NCI-H460 (cell line): ENCODE results near the gene TXN2. TPM values are rescaled to one million over a fixed set of nuclear protein-coding genes. Genes with fewer than 3 reads are reported as not detected.

Experiments
- DNase-seq: peaks from one replicate; pipeline ENCODE4 v3.0.0-alpha.2; 2016; ENCODE audit warnings: low read depth; ENCODE audit errors: extremely low read depth
- total RNA-seq: library from RNA; depleted of rRNA; stranded (reverse); fragments of >200 nt; shearing (Covaris generic); gene quantifications from 2 replicates; pipeline ENCODE4 v1.2.3, GENCODE V29; 2014

The TXN2 gene
- total RNA-seq, 1 experiment from 2014 or later = 29.9 TPM

DNA sequence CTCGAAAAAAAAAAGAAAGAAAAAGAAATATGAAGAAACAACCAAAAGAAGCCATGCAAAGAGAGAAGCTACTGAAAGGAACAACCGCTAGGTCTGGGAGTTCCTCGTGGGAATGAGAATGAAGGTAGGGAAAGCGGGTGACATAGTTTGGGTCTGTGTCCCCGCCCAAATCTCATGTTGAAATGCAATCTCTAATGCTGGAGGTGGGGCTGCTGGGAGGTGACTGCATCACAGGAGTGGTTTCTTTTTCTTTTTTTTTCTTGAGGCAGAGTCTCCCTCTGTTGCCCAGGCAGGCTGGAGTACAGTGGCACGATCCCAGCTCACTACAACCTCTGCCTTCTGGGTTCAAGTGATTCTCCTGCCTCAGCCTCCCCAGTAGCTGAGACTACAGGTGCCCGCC is 9.7 kb upstream of the TXN2 start:
- DNase-seq = no peak

DNA sequence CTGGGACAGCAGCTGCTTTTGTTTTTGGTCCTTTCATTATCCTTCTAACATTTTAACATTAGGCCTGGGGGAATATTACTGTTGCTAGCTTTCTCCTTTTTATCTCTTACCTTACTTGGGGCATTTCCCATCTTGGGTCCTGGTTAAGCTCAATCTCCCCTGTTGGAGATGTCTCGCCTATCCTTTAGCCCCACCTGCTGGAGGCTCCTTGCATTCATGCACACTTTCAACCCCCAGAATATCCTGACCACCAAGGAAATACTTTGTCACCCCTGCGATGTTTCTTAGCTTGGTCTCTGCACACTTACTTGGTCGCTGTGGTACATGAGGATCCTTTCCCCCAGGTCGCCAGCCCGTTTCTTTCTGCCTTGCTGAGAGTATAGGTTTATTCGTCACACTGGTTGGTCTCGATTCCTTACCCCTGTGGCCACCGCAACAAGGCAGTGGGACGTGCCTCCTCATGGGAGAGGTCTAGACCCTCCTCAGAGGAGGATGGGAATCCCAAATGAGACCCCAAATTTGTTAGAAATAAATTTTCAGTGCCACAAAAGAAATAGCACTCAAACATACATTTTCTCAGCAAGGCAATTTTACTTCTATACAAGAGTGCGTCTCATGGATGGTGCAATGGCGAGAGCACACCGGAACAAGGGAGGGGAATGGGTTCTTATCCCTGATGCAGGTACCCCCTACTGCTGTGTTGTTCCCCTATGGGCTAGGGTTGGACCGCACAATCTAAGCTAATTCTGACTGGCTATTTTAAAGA is 5.4 kb upstream of the TXN2 start:
- DNase-seq = no peak

DNA sequence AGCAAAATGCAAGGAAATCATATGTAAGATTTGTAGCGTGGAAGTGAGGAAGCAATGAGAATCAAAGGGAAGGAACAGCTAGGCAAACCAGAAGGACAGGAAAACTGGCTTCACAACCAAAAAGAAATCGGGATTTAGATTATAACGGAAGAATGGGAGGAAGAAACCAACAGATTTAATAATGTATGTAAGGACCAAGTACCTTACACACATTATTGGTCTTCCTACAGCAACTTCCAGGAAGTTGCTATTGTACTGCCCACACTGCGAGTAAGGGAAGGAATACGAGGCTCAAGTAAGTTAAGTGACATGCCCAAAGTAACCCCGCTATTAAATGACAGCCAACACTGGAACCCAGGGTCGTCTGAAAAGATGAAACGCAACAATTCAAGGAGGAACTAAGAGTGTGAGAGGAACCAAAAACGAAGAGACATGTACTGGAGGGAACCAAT is 473 bp downstream of the TXN2 start:
- no peak for DNase-seq

DNA sequence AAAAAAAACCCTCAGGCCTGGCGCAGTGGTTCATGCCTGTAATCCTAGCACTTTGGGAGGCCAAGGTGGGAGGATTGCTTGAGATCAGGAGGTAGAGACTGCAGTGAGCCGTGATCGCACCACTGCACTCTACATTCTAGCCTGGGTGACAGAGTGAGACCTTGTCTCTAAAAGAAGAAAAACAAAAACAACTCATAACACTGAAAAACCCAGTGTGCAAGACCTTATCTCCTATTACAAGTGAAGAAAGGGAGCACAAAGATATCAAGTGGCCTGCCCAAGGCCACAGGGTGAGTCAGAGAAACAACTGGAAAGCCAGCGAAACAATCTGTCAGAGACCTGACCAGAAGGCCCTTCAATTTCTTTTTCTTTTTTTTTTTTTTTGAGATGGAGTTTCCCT is 2.5 kb downstream of the TXN2 start:
- DNase-seq = no peak

DNA sequence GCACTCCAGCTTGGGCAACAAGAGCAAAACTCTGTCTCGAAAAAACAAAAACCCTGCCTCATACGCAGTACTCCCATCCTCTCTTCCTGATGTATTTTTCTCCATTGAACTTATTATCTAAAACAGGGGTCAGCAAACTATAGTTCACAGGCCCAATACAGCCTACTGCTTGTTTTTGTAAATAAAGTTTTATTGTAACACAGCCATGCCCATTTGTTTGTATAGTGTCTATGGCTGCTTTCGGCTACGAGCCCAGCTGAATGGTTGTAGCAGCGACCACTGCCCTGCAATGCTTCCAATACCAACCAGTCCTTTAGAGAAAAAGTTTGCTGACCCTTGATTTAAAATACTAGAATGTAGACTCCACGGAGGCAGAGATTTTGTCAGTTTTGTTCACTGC is 6.1 kb downstream of the TXN2 start:
- DNase-seq = no peak

DNA sequence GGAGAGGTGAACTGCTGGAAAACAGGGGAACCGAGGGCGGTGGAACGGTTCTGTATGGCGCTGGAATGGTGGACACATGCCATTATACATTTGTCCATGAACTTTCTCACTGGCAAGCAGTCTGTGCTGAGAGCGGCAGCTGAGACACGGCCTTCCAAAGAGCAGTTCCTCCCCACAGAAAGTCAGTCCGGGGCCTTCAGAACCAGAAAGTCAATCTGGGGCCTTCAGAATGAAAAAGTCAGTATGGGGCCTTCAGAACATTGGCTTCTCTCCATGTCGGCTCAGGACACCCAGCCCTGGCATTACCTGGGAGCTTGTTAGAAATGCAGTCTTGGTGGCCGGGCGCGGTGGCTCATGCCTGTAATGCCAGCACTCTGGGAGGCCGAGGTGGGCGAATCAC is 8.8 kb downstream of the TXN2 start:
- no peak for DNase-seq

DNA sequence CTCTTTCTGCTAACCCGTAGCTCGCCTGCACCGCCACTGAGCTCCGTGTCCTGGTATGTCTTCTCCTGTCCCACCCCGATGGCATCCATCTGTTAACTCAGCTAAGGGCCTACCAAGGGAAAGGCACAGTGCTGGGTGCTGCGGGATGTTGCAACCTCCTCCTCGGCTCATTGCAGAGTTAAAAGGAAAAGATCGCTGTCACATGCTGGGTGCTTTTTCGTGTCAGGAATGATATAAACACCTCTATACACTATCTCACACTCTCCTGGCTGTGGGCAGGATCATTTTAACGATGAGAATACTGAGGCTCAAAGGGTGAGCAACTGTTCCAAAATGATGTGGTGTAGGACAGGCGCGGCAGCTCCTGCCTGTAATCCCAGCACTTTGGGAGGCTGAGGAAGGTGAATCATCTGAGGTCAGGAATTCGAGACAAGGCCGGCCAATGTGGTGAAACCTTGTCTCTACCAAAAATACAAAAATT is 10.1 kb downstream of the TXN2 start:
- DNase-seq = no peak

DNA sequence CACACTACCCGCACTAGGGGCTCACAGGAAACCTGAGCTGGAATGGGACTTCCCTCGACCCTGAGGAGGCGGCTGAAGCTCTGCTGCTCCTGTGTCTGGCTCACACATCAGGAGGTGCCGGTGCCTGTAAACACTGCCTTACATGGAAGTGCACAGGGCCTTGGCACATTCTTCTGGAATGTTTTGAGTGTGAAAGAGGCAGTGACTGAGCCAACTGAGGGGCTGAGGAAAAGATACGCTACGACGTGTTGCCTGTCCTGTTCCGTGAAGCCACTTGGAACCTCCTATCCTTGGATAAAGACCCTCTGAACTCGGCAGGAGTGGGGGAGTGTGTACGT is 10.5 kb downstream of the TXN2 start:
- DNase-seq = no peak

DNA sequence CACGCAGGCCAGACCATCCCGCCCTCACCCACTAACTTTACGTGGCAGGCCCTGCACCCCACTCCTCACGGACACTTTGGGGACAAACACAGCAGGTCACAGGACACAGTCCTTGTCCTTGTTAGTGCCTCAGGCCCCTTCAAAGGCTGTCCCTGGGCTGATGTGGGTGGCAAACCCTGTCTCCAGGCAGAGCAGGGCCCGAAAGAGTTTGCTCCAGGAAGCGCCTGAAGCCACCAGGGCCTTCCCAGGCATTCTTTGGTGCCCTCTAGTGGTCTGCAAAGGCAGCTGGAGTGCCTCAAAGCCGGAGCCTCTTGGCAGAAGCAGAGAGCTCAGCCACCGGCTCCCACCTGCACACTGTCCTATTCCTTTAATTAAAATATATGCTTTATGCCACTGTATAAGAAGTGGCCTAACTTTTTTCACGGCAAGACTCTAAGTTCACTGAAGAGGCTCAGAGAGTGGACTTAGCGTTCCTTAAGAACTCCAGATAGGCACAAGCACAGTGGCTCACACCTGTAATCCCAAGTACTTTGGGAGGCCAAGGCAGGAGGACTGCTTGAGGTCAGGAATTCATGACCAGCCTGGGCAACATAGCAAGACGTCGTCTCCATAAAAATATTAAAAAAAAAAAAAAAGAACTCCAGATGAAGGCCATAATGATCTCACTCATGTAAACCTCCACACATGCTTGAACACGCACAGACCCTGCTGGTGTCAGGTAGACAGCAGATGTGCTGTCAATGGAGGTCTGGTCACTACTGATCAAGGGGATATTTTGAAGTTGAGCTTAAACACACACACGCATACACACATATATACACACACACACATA is 11.1 kb downstream of the TXN2 start:
- DNase-seq = peak; percentile 74

DNA sequence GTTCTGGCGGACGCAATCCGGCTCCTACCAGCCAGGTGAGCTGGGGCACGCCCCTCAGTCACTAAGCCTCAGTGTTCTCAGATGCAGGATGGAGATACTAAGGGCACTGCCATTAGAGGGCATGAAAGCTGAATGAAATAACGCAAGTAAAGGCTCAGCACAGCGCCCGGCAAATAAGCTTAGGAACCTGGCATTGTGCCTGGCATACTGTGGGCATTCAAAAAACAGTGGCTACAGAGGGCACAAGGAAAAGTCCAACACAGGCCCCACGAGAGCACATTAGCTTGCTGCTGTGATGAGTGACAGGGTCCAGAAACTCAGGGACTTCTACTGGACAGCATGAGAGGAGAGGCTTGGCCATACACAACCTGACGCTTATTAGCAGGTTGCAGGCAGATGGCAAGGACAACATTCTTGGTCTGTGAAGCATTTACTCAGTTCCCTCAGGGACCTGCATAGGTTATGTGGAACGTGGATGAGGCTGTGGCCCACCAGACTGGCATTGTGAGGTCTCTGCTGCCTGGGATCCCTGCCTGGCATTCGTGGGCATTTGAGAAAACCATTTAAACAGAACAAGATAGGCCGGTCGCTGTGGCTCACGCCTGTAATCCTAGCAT is 12.2 kb downstream of the TXN2 start:
- DNase-seq = no peak

DNA sequence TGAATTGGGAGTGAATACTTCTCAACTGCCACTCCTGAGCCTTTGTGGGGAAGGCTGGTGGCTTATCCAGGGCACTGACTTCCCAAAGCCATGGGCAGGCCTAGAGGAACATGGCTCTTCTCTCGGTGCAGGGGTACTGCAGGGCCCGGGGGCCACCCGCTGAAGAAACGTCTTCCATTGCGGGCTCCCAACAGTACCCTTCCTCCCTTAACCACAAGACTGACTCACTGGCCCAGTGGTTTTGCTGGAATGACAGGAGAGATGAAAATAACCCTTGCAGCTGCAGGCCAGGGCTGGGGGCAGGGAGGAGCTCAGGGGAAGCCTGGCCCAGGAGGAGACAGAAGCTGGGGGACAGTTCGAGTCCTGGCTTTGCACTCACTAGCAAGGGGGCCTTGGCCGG is 13.5 kb downstream of the TXN2 start:
- no peak for DNase-seq

DNA sequence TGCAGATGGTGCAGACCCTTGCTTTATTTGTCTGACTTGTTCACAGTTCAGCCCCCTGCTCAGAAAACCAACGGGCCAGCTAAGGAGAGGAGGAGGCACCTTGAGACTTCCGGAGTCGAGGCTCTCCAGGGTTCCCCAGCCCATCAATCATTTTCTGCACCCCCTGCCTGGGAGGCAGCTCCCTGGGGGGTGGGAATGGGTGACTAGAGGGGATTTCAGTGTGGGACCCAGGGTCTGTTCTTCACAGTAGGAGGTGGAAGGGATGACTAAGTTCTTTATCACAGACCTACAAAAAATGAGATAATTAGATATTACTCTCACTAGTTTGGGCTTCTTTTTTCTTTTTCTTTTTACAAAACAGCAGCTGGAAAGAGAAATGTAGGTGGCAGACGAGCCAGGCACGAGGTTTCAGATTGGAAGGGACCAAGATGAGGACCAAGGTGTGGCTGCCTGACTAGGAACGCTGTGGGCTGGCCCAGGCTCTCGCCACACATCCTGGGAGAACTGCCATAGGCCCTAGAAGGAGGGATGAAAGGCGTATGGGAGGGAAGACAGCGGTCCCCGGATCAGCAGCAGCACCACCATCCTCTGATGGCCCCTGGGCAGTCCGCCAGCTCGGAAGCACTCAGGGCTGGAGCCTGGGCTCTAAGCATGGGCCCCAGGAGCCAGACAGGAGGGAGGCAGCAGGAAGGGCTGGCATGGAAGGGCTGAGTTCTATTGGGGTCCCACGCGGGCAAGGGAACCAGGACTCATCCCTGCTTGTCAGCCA is 14.2 kb downstream of the TXN2 start:
- no peak for DNase-seq

DNA sequence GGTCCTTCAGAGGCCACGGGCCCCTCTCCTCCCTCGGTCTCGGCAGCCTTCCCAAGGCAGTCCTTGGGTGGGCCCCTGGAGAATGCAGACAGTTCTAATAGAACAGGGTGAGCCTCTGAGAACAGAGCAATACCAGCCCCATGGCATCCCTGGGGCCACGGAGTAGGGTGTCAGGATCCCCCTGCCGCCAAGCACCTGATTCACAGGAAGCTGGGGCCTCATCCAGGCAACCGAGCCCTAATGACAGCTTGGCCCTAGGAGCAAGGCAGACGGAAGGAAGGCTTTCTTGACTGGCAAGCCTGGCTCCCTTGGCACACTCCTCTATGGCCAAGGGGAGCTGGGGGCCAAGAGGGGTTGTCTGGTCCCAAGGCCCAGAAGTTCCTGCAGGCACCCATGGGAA is 15.2 kb downstream of the TXN2 start:
- no peak for DNase-seq

DNA sequence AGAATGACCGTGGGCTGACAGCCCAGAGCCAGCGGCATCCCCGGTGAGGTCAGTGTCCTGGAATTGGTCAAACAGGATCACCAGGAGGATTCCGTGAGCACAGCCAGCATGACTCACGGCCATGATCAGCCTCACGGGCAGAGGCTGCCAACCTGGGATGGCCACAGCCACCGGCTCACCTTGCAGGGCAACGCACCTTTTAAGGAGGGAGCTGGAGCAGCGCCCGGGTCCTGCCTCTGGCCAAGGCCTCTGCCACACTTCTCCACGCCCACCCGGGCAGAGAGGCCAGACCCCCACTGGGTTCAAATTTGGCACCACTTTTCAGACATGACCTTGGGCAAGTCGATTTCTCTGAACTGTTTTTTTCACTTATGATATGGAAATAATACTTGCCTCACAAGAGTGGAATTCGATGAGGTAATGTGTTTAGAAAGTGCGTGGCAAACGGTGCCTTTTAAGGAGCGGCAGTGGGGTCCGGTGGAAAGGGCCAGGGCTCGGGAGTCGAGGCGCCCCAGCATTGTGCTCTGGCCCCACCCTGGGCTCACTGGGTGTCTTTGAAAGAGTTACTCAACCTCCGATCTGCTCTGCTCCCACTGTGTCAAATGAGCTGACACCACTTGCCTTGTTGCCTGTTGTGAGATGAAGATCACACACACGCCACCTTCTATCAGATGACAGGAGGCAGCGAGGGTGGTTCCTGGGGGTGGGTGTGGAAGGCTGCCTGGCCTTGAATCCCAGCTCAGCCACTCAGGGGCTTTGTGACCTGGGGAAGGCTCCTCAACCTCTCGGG is 16.0 kb downstream of the TXN2 start:
- no peak for DNase-seq

DNA sequence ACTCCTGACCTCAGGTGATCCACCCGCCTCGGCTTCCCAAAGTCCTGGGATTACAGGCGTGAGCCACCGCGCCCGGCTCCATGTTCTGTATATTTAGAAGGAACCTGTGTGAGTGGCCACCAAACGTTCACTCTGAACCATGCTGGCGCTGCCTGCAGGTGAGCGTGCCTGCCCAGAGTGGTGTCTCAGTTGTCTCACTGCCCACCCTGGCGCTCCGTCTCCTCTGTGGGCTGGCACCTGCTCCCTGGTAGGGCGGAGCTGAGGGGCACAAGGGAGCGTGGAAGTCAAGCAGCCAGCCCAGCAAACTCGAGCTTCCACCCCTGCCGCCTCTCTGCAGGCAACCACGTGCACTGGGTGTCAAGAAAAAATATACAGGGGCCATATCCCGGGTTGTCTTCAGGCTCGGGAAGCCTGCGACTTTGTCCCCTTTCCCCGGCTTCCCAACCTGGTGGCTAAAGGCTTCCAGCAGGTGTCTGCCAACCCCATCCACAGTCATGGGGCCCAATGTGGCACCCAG is 16.7 kb downstream of the TXN2 start:
- no peak for DNase-seq

DNA sequence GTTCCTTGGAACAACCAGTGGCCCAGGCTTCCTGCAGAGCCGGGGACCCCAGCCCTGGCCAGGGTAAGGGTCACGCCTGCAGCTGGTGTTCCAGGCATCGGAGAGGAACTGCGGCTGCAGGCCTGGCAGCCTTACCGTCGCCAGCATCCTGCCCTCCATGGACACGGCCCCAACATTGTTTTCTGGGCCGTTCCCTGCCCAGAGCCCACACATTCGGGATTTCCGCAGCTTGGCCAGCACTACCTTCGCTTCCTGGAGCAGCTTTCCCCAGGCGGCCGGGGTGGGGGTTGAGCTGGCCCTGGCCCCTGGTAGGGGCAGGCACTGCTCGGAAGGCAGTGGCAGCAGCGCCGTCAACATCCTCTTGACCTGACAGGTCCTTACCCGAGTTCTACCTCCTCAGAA is 17.7 kb downstream of the TXN2 start:
- no peak for DNase-seq

DNA sequence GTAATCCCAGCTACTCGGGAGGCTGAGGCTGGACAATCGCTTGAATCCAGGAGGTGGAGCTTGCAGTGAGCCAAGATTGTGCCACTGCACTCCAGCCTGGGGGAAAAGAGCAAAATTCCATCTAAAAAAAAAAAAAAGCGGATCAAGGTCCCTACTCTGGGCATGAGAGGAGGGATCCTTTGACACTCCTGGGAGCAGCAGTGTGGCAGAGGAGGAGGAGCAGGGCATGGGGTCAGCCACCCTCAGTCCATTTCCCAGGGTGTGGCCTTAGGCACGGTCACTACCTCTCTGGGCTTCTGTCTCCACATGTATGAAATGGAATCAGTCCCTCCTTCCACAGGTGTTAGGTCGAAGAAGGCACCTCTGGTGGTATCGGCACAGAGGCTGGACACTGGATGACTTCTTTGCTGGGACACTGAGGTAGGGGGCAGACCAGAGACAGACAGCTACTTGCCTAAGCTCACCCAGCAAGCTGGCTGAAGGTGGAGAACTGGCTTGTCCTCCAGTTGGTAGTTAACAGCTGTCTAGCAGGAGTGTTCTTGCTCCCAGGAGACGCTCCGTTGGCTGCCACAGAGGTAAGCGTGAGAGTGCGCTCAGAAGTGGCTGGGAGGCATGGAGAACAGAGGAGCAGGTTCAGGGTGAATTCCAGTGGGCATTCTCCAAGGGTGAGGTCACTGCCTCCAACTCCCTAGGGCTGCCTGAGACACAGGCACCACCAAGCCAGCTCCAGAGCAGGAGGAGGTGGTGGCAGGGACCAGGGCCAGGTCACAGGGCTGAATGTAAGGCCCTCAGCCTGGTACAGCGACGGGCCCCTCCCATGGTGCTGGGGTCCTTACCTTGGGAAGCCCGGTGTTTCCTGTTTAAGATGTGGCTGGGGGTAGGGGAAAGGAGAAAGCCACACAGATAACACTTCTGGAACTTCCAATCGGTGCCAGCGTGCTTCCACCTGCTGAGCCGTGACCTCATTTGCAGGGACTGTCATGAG is 19.5 kb downstream of the TXN2 start:
- DNase-seq = no peak

DNA sequence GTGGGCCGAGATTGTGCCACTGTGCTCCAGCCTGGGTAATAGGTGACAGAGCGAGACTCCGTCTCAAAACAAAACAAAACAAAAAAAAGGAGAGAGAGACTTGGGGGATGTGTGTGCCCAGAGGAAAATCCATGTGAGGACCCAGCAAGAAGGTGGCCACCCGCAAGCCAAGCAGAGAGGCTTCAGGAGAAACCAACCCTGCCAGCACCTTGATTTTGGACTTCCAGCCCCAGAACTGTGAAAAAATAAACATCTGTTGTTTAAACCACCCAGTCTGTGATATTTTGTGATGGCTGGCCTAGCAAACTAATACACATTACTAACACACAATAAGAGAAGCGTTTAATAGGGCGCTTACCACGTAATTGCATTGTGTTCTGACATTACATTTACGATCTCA is 21.2 kb downstream of the TXN2 start:
- no peak for DNase-seq
